Measurements from ENCODE around the gene CYFIP1. TPM values are rescaled to one million over a fixed set of nuclear protein-coding genes. Genes with fewer than 3 reads are reported as not detected.

CYFIP1 gene
- total RNA-seq, 2 experiments from 2014 or later: 14.6 to 16.3 TPM

DNA sequence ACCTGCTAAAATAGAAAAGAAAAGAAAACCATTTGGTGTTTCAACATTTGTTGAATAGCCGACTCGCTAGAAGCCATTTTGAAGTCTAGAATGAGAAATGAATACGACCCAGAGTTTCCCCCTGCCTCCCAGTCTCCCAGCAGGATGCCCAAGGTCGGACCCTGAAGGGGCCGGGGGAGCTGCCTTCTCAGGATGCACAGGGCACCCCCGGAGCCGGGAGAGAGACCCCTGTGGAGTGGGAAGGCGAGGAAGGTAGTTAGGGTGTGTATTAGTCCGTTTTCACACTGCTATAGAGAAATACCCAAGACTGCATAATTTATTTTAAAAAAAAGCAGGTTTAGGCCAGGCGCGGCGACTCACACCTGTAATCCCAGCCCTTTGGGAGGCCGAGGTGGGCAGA lies 97.0 kb downstream of the CYFIP1 start:
- Mint-ChIP-seq H3K27me3 (no peaks in the 10 kb centered on the region), H3K36me3 (ENCODE audit: low read depth) (no peaks in the 10 kb centered on the region), H3K27ac (no peak overlapping the region), H3K4me1 (peaks cover 11% of the 10 kb centered on the region), H3K4me3 (no peak overlapping the region), H3K9me3 (no peaks in the 10 kb centered on the region)
- DNase-seq: no peak
- ChIA-PET POLR2A (no interaction called here), CTCF (no interaction called here)

DNA sequence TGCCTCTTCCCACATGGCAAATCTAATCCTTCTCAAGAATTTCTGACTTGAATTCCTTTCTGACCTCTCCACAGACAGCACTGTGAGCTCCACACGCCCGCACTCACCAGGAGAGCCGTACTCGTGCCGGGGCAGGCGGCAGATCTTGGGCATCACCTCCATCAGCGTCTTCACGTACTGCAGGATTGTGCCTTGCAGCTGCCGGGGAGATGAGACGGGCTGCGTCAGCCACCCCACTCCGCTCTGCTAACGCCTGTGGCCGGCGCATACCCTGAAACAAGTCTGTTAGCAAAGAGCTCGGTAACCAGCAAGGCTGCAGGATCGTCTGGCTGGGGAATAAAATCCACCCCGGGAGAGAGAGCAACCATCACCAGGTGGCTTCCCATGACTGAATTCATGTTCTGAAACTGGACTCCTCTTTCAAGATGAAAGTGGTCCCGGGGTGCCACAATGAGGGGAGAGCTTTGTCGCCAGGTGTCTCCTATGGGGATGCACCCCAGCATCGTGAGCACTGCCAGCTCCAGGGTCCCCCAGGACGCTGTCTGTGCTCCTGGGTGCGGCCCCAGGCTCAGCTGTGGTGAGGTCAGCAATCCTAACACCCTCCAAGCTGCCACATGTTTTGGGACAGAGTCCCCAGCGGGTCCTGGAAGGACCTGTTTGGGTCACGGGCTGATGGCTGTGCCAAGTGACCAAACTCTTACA lies 98.3 kb downstream of the CYFIP1 start:
- CTCF ChIA-PET: no interaction called here
- H3K4me1 Mint-ChIP-seq: peaks cover 11% of the 10 kb centered on the region
- no peak overlapping the region for H3K27ac Mint-ChIP-seq

DNA sequence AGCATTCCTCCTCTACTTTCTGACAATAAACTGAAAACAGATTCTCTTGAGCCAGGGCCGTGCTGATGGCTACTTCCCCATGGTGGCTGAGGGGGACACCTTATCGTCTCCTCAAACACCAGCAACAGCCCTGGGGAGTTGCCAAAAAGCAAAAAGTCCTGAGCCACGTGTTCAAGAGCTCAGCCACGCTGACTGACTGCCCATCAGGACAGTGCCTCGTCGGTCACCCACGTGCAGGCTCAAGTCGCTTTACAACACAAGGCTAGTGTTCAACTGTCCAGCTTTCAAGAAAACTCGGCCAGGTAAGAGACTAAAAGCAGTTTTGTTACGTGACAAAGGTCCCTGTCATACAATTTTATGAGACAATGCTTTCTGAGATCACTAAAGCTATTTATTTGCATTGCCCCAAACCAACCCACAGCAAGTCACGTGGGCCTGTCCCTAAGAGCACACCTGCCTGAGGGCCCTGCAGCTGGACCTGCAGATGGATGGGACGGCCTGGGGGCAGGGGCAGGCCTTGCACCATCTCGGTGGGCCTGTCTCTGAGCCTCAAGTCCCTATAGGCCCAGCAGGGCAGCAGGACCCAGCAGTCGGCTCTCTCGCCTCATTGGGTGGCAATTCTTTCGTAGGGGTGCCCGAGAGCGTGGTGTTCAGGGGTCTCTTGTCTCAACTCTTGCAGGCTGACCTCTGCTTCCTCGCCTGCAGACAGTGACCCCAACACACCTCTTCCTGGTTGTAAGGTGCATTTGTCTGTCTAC lies 99.0 kb downstream of the CYFIP1 start:
- H3K4me1 Mint-ChIP-seq: peaks cover 11% of the 10 kb centered on the region
- peaks cover under 1% of the 10 kb centered on the region for H3K36me3 Mint-ChIP-seq (ENCODE audit: low read depth)
- H3K9me3 Mint-ChIP-seq: no peaks in the 10 kb centered on the region
- no peak for DNase-seq
- H3K27me3 Mint-ChIP-seq: no peaks in the 10 kb centered on the region
- H3K4me3 Mint-ChIP-seq: no peak overlapping the region
- CTCF ChIA-PET: no interaction called here
- POLR2A ChIA-PET: no interaction called here
- no peak overlapping the region for H3K27ac Mint-ChIP-seq

More for the DNA sequence above, 98.3 kb downstream of the CYFIP1 start:
- DNase-seq: no peak
- H3K4me3 Mint-ChIP-seq: no peak overlapping the region
- H3K36me3 Mint-ChIP-seq (ENCODE audit: low read depth): no peaks in the 10 kb centered on the region
- POLR2A ChIA-PET: no interaction called here
- no peaks in the 10 kb centered on the region for H3K9me3 Mint-ChIP-seq
- H3K27me3 Mint-ChIP-seq: no peaks in the 10 kb centered on the region

DNA sequence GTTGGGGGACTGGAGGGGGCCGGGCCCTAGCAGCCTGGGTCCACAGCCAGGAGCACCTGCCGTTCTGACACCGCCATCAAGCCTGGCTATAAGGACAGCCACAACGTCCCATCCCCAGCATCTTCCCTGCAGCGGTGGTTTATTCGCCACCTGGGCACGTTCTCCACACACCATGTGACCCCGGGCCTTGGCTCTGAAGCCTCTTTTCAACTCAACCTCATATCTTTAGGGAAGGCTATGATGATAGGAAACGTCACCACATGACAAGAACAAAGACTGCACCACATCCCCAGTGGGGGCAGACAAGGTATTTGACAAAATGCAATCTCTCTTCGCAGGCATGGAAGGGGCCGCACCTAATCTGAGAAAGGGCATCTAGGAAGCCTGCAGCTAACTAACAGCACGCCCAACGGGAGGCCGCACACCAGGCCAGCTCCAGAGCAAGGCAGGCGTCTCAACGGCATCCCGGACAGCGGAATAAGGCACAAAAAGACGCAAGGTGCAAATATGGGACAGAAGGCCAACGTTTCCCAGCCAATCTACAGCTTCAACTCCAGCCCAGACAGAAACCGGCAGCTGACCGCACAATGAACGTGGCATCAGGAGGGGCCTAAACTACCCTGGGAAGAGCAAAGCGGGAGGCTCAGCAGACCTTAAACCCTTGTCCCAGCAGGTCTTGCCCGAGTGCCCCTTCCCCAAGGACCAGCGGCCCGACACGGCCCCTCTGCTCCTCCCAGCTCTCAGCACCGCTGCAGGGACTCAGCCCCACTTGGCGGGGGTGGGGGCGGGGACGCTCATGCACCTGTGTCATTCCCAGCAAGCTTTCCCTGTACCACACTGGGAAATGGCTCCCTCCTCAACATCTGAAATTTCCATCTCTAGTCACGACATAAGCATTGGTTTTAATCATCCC lies 99.8 kb downstream of the CYFIP1 start:
- Mint-ChIP-seq H3K9me3 (no peaks in the 10 kb centered on the region), H3K4me3 (no peak overlapping the region), H3K27ac (no peak overlapping the region), H3K4me1 (peaks cover 11% of the 10 kb centered on the region), H3K36me3 (ENCODE audit: low read depth) (peaks cover 2% of the 10 kb centered on the region), H3K27me3 (no peaks in the 10 kb centered on the region)
- ChIA-PET CTCF (interaction anchor here (1.3 kb wide), 1 partner anchor 24 kb away, joined by 4 read pairs; no protein-coding TSS in a partner anchor), POLR2A (no interaction called here)
- DNase-seq: no peak

DNA sequence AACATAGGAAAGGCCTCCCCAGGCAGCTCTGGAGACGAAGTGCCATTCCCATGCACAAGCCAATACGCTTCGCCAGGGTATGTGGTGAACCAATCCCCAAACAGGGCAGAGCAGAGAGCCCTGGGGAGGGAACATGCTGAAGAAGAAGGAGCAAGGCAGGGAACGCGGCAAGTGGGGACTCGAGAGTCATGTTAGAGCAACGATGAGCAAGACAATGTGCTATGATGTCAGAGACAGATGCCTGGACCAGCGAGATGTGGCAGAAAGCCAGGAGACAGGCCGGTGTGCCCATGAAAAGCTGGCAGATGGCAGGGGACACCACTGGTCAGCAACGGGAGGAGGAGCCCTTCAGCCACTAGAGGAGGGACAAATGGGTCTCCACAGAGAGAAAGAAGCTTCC lies 102.1 kb downstream of the CYFIP1 start:
- ChIA-PET POLR2A (no interaction called here), CTCF (no interaction called here)
- H3K4me3 Mint-ChIP-seq: no peak overlapping the region
- no peaks in the 10 kb centered on the region for H3K27me3 Mint-ChIP-seq
- peaks cover 4% of the 10 kb centered on the region for H3K4me1 Mint-ChIP-seq
- DNase-seq: no peak
- H3K36me3 Mint-ChIP-seq (ENCODE audit: low read depth): peaks cover 2% of the 10 kb centered on the region
- peak overlapping the region; percentile 13 for H3K27ac Mint-ChIP-seq
- H3K9me3 Mint-ChIP-seq: no peaks in the 10 kb centered on the region

DNA sequence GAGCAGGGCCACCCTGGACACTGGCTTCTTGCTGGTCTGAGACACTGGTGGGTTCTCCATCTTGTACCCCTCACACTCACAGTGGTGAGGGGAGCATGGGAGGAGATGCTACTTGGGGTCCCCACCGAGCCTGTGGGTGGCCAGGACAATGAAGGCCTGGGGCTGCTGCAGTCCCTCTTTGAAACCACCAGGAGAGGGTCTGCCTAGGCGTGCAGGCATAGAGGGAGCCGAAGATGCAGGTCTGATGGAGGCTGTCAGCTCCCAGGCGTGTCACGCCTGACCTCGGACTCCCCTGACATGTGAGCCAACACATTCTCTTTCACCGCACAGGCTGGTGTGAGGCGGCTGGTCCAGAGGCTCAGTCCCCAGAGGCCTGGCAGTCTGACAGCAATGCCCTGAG lies 102.6 kb downstream of the CYFIP1 start:
- Mint-ChIP-seq H3K9me3 (no peaks in the 10 kb centered on the region), H3K4me1 (peaks cover 4% of the 10 kb centered on the region), H3K4me3 (no peak overlapping the region), H3K36me3 (ENCODE audit: low read depth) (peaks cover 2% of the 10 kb centered on the region), H3K27ac (no peak overlapping the region), H3K27me3 (no peaks in the 10 kb centered on the region)
- POLR2A ChIA-PET: no interaction called here
- DNase-seq: no peak
- CTCF ChIA-PET: no interaction called here

DNA sequence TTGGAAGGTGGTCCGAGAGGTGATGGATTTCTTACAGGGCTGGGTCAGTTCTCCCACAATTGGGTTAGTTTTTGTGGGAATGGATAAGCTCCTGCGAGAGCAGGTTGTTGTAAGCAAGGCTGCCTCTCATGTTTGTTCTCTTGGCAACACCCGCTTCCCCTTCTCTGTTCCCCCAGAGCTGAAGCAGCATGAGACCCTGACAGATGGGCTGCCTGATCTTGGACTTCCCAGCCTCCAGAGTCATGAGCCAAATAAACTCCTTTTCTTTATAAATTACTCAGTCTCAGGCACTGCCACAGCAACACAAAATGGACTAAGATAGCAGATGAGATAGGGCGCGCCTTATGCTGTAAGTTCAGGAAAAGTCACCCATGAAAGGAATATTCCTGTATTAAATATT lies 103.1 kb downstream of the CYFIP1 start:
- Mint-ChIP-seq H3K4me3 (no peak overlapping the region), H3K36me3 (ENCODE audit: low read depth) (peaks cover 2% of the 10 kb centered on the region), H3K4me1 (peaks cover 4% of the 10 kb centered on the region), H3K9me3 (no peaks in the 10 kb centered on the region), H3K27me3 (no peaks in the 10 kb centered on the region), H3K27ac (no peak overlapping the region)
- POLR2A ChIA-PET: no interaction called here
- CTCF ChIA-PET: no interaction called here
- no peak for DNase-seq

DNA sequence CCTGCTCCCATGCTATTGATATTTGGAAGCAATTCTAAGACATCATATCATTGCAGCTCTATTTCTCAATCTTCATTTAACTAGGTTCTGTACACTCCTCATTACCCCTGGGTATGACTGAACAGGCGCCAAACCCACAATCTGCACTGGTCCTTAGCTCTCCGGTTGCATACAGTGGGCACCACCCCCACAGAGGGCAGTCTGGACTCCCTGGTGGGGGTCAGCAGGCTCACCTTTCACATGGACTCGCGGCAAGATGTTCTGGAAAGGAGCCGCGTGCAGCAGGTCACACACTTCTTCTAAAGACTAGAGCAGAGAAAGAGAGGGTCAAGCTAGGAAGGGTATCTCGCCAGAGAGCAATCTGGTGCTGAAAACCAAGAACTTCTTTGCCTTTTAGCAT lies 105.2 kb downstream of the CYFIP1 start:
- CTCF ChIA-PET: no interaction called here
- H3K4me1 Mint-ChIP-seq: peaks cover under 1% of the 10 kb centered on the region
- peaks cover 8% of the 10 kb centered on the region for H3K36me3 Mint-ChIP-seq (ENCODE audit: low read depth)
- POLR2A ChIA-PET: no interaction called here
- no peaks in the 10 kb centered on the region for H3K9me3 Mint-ChIP-seq
- no peak overlapping the region for H3K4me3 Mint-ChIP-seq
- DNase-seq: no peak
- H3K27me3 Mint-ChIP-seq: no peaks in the 10 kb centered on the region
- H3K27ac Mint-ChIP-seq: no peak overlapping the region

DNA sequence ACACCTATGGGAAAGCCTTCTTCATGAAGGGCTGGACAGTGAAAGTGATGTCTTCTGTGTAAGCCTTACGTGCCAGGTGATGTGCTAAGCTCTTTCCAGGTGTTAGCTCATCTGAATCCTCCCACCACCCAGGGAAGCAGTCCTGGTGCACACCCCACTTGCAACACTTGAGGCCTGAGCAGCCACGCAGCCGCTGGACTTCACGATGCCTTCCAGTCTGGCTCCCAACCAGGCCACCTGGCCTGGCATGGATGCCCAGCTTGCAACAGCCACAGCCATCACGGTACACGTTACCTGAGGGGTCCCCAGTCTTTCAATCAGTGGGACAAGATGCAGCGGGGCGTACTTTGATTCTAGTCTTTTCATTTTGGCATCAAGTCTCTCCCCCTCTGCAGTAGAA lies 105.9 kb downstream of the CYFIP1 start:
- H3K4me3 Mint-ChIP-seq: no peak overlapping the region
- H3K27ac Mint-ChIP-seq: no peak overlapping the region
- ChIA-PET POLR2A (no interaction called here), CTCF (no interaction called here)
- peaks cover 11% of the 10 kb centered on the region for H3K36me3 Mint-ChIP-seq (ENCODE audit: low read depth)
- H3K9me3 Mint-ChIP-seq: no peaks in the 10 kb centered on the region
- no peaks in the 10 kb centered on the region for H3K27me3 Mint-ChIP-seq
- no peak for DNase-seq
- no peaks in the 10 kb centered on the region for H3K4me1 Mint-ChIP-seq

DNA sequence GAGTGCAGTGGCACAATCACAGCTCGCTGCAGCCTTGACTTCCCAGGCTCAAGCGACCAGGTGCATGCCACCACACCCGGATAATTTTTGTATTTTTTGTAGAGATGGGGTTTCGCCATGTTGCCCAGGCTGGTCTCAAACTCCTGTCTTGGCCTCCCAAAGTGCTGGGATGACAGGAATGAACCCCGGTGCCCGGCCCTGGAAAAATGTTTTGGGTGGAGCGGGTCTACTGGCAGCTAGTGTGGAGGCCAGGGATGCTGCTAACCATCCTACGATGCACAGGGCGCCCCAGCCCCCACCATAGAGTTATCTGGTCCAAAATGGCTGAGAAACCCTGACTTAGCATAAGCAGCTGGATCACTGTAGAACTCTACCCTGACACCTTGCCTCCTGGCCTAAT lies 106.3 kb downstream of the CYFIP1 start:
- H3K9me3 Mint-ChIP-seq: no peaks in the 10 kb centered on the region
- POLR2A ChIA-PET: no interaction called here
- no peak overlapping the region for H3K4me3 Mint-ChIP-seq
- H3K4me1 Mint-ChIP-seq: no peaks in the 10 kb centered on the region
- no peak for DNase-seq
- peaks cover 15% of the 10 kb centered on the region for H3K36me3 Mint-ChIP-seq (ENCODE audit: low read depth)
- CTCF ChIA-PET: no interaction called here
- no peaks in the 10 kb centered on the region for H3K27me3 Mint-ChIP-seq
- H3K27ac Mint-ChIP-seq: no peak overlapping the region

DNA sequence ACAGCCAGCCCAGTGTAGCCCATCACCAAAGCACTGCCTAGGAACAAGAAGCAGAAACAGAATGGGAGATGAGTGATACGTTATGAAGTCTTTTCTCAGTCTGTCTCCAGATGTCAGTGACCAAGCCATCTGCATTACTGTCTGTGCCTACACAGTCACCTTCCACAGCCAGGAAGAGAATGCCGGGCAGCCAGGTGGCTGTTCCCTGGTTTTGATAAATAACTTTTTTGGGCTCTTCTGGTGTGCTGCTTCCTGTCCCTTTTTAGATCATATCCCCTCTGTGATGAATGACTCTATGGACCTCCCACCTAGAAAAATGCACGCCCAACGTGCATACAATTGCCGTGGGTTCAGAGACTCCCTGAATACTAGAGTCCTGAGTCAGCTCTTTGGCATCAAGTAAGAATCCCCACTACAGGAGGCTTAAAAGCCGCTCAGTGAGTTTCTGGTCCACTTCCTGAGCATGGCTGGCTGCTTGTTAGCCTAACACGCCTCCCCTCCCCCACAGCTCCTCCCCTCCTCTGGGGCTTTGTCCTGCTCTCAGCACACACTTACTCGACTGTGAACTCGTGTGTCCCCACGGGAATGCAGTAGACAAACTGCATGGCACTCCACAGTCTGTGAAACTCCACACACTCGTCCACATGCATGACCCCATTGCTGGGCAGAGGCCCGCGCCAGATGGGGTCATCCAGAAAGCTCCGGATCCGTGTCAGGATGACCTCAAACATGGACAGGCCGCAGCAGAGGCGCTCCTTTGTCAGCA lies 107.0 kb downstream of the CYFIP1 start:
- Mint-ChIP-seq H3K4me3 (no peak overlapping the region), H3K27me3 (no peaks in the 10 kb centered on the region), H3K4me1 (no peaks in the 10 kb centered on the region), H3K36me3 (ENCODE audit: low read depth) (peaks cover 18% of the 10 kb centered on the region), H3K9me3 (no peaks in the 10 kb centered on the region), H3K27ac (no peak overlapping the region)
- POLR2A ChIA-PET: no interaction called here
- no peak for DNase-seq
- CTCF ChIA-PET: no interaction called here

DNA sequence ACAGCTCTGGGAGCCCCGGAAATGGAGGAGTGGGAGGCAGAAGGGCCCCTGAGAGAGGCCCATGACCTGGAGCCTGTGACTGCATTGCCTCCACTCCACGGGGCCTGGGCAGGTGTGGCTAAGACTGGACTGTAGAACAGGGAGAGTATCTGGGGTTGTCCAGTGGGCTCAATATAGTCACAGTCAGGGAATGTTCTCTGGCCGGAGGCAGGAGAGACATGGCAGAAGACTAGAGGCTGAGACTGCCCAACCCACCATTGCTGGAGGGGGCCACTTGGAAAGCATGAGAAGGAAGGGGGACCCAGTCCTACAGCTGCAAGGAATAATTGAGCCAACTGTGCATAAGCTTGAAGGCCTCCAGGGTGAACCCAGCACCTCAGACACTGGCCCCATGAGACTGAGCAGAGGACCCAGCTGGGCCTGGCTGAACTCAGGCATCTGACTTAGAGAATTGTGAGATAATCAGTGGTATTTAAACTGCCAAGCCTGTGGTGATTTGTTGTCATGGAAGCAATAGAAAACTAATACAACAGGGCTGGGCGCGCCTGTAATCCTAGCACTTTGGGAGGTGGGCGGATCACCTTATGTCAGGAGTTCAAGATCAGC lies 108.6 kb downstream of the CYFIP1 start:
- Mint-ChIP-seq H3K9me3 (no peaks in the 10 kb centered on the region), H3K27ac (no peak overlapping the region), H3K4me3 (no peak overlapping the region), H3K4me1 (no peaks in the 10 kb centered on the region), H3K36me3 (ENCODE audit: low read depth) (peaks cover 29% of the 10 kb centered on the region), H3K27me3 (no peaks in the 10 kb centered on the region)
- CTCF ChIA-PET: no interaction called here
- no peak for DNase-seq
- POLR2A ChIA-PET: no interaction called here
